HG03108 (cell line): ENCODE measurements around the gene TUBAL3.
"Not testable (repeated sequence)": the region's sequence is repeated elsewhere in the genome, so short reads cannot be mapped to it uniquely, and the experiment has no call there.

ENCODE experiments used
- ATAC-seq: cut with Tn5 transposase; IDR thresholded peaks from one replicate; pipeline ENCODE4 v1.9.1; 2021; ENCODE audit warnings: moderate library complexity; ENCODE audit not compliant: unreplicated experiment

TUBAL3 gene

DNA sequence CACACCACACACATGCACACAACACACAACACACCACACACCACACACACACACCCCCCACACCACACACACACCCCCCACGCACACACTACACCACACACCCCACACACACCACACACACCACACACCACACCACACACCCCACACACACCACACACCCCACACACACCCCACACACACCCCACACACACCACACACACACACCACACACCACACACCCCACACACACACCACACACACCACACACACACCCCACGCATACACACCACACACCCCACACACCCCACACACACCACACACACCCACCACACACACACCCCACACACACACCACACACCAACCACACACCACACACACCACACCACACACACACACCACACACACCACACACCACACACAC lies 23.4 kb downstream of the TUBAL3 start:
- no peak for ATAC-seq

DNA sequence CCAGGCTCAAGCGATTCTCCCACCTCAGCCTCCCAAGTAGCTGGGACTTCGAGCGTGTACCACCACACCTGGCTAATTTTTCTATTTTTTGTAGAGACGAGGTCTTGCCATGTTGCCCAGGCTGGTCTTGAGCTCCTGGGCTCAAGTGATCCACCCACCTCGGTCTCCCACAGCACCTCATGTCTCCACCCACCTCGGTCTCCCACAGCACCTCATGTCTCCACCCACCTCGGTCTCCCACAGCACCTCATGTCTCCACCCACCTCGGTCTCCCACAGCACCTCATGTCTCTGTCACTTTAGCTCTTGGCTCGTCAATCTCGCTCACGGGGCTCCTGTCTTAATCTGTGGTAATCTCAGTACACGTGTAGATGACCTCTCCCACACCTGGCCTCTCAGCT lies 24.2 kb downstream of the TUBAL3 start:
- not testable (repeated sequence) for ATAC-seq

DNA sequence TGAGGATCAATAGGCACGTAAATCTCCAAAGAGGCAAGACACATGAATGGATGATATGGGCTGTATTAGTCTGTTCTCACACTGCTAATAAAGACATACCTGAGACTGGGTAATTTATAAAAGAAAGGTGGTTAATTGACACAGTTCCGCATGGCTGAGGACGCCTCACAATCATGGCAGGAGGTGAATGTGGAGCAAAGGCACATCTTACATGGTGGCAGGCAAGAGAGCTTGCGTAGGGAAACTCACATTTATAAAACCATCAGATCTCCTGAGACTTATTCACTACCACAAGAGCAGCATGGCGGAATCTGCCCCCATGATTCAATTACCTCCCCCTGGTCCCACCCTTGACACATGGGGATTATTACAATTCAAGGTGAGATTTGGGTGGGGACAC lies 25.4 kb downstream of the TUBAL3 start:
- not testable (repeated sequence) for ATAC-seq

DNA sequence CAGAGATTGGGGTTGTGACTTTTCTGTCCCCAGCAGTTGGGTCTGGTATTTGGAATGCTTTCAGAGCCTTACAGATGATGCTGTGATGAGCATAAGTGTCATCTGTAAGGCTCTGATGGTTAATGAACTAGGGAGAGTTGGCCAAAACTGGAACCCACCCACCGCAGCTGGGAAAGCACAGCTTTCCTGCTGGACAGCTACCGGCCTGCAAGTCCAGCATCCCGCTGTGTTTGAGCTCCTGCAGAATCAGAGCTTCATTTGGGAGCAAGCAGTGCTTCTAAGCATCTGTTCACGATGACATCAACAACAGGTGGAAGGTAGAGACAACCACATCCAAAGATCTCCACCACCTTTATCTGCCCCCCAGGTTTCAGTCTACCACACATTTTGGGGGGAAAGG lies 28.2 kb downstream of the TUBAL3 start:
- no peak for ATAC-seq

DNA sequence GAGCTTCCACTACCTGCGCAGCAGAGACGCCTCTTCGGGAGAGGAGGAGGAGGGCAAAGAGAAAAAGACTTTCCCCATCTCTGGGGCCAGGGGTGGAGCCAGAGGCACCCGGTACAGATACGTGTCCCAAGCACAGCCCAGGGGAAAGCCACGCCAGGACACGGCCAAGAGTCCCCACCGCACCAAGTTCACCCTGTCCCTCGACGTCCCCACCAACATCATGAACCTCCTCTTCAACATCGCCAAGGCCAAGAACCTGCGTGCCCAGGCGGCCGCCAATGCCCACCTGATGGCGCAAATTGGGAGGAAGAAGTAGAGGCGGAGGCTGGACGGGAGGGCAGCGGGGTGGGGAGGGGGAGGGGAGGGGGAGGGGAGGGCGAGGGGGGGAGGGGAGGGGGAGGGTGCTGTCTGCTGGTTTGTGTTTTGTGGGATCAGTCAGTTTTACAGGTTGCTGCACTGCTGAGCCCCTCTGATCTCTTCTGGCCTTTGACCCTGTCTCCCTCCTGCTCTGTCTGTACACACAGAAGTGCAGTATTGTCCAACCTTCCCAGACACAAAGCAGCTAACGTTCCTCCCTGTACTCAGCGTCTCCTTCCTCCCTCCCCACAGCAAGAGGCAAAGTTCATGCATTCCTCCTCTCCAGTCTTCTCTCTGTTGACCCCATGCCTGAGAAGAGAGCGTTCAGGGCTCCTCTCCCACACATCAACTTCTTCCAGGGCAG lies 30.6 kb downstream of the TUBAL3 start:
- no peak for ATAC-seq

DNA sequence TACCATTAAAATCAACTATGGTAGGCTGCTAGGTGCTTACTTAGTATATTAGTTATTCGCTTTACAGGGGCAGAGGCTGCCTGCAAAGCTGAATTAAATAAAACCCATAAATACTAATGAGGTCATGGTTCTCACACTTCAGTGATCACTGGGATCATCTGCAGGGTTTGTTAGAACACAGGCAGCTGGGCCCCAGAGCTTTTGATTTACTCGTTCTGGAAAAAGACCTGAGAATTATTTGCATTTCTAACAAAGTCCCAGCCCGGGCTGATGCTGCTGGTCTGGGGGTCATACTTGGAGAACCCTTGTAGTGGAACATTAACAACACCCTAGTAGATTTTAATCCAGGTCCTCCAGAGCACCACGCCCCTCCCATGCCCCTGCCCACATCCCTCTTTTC lies 31.3 kb downstream of the TUBAL3 start:
- ATAC-seq: no peak

DNA sequence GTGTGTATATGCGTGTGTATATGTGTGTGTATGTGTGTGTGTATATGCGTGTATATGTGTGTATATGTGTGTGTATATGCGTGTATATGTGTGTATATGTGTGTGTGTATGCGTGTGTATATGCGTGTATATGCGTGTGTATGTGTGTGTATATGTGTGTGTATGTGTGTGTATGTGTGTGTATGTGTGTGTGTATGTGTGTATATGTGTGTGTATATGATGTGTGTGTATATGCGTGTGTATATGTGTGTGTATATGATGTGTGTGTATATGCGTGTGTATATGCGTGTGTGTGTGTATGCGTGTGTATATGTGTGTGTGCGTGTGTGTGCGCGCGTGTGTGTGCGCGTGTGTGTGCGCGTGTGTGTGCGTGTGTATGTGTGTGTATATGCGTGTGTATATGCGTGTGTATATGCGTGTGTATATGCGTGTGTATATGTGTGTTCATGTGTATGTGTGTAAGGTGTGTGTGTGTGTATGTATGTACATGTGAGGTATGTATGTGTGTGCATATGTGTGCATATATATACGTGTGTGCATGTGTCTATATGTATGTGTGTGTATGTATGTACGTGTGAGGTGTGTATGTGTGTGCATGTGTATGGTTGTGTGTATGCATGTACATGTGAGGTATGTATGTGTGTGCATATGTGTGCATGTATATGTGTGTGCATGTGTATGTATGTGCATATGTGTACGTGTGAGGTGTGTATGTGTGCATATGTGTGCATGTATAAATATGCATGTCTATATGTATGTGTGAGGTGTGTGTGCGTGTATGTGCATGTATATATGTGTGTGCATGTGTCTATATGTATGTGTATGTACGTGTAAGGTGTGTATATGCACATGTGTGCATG lies 33.9 kb downstream of the TUBAL3 start:
- no peak for ATAC-seq

DNA sequence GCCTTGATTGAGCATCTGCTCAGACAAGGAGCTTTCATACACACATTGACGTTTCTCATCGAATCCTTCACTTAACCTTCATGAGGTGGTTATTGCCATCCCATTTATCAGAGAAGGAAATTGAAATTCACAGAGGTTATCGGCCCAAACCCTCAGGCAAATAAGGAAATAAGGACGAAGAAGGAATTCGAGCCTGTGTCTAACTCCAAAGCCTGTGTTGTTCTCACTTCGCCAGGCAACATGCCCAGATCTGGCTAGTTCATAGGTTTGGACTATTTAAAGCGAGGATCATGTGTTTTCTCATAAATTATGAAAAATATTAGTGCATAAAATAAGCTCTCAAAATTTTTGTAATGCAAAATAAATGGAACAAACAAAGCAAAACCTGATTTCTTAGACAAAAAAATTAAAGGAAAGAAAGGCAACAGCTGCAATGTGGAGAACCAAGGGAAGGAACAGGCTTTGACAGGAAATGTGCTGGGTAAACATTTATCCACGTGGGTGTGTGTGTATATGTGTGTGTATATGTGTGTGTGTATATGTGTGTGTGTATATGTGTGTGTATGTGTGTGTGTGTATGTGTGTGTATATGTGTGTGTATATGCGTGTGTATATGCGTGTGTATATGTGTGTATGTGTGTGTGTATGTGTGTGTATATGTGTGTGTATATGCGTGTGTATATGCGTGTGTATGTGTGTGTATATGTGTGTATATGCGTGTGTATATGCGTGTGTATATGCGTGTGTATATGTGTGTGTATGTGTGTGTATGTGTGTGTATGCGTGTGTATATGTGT lies 35.1 kb downstream of the TUBAL3 start:
- ATAC-seq: no peak

DNA sequence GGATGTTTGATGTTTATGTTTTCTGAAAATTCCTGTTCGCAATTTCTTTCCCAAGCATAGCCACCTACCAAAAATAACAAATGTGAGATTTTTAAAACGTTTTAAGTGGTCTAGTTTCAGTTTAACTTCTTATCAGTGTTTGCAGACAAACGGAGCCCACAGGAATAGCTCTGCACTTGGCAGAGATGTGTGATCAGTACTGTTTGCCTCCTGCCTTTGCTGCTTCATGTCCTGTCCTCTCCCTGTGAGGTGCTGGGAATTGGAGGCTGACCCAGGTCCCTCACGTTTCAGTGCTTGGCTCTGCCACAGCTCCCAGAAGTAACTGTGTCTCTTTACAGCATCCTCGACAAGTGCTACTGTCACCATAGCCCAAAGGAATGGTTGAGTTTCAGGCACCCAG lies 38.7 kb downstream of the TUBAL3 start:
- no peak for ATAC-seq

DNA sequence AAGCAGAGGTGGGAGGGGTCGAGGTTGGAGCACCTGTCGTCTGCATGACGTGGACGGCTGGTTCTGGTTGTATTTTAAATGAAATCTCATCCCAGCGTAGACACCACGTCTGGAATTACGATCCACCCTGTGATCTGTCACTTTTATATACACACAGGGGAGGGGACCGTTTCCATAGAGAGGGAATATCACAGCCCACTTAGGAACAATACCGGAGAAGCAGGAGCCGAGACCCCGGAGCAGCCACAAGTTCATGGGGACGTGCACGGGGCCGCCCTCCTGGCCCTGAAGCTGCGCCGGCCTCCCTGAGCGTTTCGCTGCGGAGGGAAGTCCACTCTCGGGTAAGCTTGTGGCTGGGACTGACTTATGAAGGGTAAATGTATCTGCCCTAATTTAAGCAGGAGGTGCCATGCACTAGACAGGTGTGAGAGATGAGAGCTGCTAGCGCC lies 39.7 kb downstream of the TUBAL3 start, which contains the start of gene UCN3:
Gene UCN3, plus strand, starts transcription at position 77 of the 449 bp plus-strand sequence. CDS start 8,755 bp downstream, outside the sequence.
- ATAC-seq: no peak

DNA sequence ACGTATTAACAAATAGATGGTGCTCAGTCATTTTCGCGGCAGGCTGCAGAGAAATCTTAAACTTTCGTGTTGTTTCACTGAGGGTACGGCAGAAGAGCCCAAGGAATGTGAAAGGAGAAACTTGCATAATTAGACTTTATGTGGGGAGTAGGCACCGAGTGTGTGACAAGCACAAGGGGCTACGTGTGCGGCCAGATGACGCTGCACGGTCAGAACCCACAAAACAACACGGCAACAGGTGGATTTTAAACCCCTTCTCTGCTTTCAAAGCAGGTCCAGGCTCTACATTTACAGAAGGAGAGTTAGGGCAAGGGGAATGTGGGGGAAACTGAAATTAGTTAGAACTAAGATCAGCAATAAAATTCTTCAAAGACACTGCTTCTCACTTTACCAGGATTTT lies 40.3 kb downstream of the TUBAL3 start:
- no peak for ATAC-seq

DNA sequence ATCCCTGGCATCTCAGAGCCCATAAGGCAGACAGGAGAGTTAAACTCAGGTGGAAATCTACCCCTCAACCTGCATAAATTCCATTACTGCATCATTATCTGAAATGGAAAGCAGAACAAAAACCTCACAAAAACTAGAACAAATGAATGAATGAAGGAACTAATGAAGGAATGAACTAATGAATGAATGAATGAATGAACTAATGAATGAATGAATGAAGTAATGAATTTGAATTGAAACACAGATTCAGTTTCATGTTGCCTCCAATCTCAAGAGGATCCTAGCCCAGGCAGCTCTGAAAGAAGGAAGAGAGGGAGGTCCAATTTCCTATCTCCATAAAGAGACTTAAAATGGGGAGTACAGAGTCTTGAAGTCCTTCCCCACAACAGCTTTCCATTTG lies 41.8 kb downstream of the TUBAL3 start:
- ATAC-seq: no peak

DNA sequence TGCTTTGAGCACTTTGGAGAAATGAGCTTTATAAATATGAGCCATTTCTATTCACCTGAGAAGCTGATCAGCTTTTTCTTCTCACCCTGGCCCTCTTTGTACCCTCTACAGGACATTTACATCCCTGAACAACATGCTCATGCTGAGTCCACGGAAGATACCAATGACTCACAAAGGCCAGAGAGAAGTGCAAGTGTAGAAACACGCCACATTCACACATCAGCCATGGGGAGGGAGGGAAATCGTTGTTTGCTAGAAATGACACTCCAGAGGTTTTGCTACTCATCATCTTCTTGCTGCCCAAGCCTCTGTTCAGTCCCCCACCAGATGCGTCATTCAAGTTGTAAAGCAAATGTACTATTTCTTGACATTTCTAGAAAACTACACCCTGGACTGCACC lies 42.7 kb downstream of the TUBAL3 start:
- ATAC-seq: no peak

DNA sequence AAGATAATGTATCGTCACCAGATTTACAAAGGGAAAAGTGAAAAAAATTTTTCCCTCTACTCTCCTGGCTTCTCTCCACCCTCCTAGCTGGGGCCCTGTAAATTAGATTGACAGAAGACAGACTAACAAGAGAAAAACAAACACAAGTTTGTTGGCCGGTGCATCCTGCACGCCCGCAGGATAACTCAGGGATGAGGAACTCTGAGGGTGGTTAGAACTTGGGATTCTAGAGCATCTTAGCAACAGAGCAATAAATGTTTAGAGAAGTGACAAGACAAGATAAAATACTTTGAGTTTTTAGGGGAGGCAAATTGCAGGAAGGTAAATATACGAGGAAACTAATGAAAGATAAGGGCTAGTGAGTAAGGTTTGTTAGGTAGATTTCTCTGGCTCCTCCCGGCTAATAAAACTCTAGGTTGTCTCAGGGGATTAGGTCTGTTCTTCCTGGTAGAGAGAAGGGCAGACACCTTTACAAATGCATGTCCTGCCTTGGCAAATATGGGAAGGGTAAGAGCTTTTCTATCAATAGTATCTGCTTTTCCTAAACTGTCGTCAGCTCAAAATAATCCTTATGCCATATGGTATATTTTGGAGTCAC lies 44.2 kb downstream of the TUBAL3 start:
- no peak for ATAC-seq

DNA sequence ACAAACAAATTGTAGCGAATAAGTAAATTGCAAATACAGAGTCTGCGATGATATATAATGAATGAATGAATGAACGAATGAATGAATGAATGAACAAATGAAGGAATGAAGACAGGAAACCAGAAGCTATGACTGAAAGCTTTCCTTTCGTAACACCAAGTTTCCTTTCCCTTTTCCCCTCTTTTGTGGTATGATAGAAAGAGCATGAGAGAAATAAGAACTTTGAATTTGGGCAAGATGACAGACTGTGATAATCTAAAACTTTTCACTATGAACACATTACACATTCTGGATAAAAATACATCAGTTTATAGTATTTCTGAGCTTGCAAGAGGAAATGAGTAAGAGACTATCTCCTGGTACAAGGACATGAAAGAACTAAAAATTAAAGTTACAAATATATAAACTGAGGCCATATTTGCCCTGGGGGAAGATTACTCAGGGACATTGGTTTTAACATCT lies 48.3 kb downstream of the TUBAL3 start:
- ATAC-seq: no peak

DNA sequence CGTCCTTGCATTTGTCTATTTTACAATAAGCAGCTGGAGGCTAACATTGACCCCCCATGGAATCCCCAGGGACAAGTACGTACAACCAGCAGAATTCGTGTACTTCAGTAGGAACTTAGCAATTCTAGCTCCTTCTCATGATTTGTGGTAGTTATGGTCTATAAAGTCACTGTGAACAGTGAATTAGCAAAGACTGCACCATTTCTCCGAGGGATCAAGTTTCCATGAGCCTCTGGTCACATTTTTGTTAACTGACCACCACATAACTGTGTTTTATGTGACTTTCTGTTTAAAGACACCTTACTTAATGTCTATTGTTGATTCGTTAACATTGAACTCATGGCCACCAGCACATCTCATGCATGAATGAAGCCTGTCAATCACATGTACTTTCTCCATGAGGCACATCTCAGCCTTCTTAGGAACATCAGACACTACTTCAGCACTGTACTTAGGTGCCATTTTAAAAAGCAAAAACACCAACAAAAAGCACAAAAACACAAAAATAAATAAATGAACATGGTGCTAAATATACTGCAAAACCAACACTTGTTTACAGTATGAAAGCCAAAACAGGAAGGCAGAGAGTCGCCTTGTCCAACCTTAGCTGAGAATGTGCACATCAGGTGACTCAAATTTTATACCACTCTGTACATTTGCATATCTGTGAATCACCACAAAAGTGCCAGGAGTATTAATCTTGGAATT lies 48.9 kb downstream of the TUBAL3 start:
- no peak for ATAC-seq

DNA sequence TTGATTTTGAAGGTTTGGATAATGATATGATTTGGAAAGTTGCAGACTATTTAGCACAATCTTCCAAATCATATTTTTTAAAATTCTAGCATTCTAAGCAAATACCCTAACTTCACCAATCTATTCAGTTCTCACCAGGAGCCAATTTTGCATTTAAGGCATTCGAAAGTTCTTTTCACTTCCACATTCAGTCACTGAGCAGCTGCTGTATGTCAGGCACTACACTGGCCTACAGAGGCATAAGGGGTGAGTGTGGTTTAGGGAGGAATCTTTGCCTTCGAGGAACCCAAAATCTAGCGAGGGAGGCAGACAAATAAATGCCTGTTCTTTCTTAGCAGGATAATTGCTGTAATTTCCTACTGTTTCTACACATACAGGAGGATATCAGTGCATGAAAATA lies 50.6 kb downstream of the TUBAL3 start:
- no peak for ATAC-seq

DNA sequence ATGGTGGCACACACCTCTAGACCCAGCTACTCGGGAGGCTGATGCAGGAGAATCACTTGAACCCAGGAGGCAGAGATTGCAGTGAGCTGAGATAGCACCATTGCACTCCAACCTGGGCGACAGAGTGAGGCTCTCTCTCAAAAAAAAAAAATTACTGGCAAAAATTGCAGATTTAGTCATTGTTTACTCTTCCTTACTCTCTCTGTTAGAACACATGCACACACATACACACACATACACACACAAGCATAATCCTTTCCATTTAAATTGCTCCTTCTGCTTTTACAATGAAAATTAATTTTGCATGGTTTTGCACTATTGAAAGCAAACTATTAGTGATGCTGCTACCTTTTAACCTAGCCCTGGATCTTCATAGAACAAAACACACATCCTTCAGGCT lies 55.3 kb downstream of the TUBAL3 start:
- no peak for ATAC-seq

DNA sequence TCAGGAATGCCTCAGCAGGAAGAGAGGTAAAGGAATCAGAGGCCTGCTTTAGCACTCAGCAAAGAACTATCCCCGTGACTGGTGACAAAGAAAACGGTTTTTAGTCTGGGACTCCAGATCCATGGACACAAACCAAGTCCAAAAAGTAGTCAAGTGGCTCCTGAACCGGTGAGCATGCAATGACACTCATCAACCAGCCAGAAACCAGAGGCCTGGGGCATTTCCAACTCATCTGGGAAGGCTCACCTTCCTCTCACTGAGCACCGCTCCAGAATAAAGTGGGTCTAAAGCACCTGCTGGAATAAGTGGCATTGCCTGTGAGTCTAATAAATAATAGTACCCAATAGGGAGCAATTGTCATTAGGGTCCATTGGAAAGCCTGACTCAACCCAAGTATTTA lies 57.7 kb downstream of the TUBAL3 start:
- no peak for ATAC-seq

DNA sequence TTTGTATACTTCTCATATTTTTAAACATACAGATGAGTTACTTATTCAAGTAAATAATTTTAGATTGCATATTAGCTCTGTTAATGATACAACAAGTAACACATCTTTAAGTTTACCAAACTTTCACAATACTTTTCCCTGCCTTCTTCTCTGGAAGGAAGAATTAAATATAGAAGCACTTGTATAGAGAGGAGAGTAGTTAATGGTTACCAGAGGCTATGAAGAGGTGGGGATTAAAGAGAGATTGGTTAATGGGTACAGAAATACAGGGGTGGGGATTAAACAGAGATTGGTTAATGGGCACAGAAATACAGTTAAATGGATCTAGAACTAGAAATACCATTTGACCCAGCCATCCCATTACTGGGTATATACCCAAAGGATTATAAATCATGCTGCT lies 59.9 kb downstream of the TUBAL3 start:
- no peak for ATAC-seq
